ENCODE measurements around the gene BCAS3. TPM values are rescaled to one million over a fixed set of nuclear protein-coding genes. Genes with fewer than 3 reads are reported as not detected.

The BCAS3 gene
- total RNA-seq, 2 donors from 2014 or later: 28.0 to 33.4 TPM

- Mint-ChIP-seq H3K27ac (no peak overlapping the region), H3K4me1 (ENCODE audit: low read depth) (peaks cover 14% of the 10 kb centered on the region), H3K27me3 (ENCODE audit: low read depth) (no peaks in the 10 kb centered on the region), H3K4me3 (peak overlapping the region in 1 of 2 donors; percentile 39), H3K9me3 (peaks cover 0 to 6% of the 10 kb centered on the region in 2 donors), H3K36me3 (ENCODE audit: insufficient read depth in 2 of 2) (peaks cover 0 to 3% of the 10 kb centered on the region in 2 donors)
- DNase-seq (no peak), ATAC-seq (replicated peaks in 1 of 2) (peak; percentile 69 to 85)
These were observed 393.0 kb downstream of the BCAS3 start for GRCh38 chr17:61070649-61071048.

DNA sequence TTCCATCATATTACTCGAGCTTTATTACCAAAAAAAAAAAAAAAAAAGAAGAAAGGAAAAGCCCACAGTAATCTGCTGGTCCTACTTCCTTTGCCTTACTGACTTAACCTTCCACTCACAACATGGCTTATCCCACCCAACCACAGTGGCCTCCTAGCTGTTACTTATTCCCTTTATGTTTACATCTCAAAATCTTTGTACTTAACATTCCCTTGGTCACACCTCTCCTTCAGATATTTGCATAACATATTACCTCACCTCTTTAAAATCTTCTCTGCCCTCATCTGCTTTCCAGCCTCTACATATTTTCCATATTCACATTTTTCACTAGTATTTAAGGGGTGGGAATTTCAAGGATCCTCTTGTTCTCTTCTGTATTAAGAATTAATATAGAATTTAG lies 395.0 kb downstream of the BCAS3 start:
- no peak for ATAC-seq (replicated peaks in 1 of 2)
- H3K4me3 Mint-ChIP-seq: peak overlapping the region in 1 of 2 donors; percentile 3
- H3K36me3 Mint-ChIP-seq (ENCODE audit: insufficient read depth in 2 of 2): peaks cover 0 to 5% of the 10 kb centered on the region in 2 donors
- peaks cover 0 to 6% of the 10 kb centered on the region in 2 donors for H3K9me3 Mint-ChIP-seq
- peak overlapping the region; percentile 81 for H3K27ac Mint-ChIP-seq
- H3K27me3 Mint-ChIP-seq (ENCODE audit: low read depth): no peaks in the 10 kb centered on the region
- DNase-seq: no peak
- peaks cover 14% of the 10 kb centered on the region for H3K4me1 Mint-ChIP-seq (ENCODE audit: low read depth)

GRCh38 chr17:61073131-61073530 lies 395.5 kb downstream of the BCAS3 start:
- Mint-ChIP-seq H3K27me3 (ENCODE audit: low read depth) (no peaks in the 10 kb centered on the region), H3K4me3 (peak overlapping the region in 1 of 2 donors; percentile 3), H3K9me3 (peaks cover 0 to 6% of the 10 kb centered on the region in 2 donors), H3K36me3 (ENCODE audit: insufficient read depth in 2 of 2) (peaks cover 0 to 5% of the 10 kb centered on the region in 2 donors), H3K4me1 (ENCODE audit: low read depth) (peaks cover 14% of the 10 kb centered on the region), H3K27ac (peak overlapping the region; percentile 81)
- ATAC-seq (replicated peaks in 1 of 2) (no peak), DNase-seq (no peak)

DNA sequence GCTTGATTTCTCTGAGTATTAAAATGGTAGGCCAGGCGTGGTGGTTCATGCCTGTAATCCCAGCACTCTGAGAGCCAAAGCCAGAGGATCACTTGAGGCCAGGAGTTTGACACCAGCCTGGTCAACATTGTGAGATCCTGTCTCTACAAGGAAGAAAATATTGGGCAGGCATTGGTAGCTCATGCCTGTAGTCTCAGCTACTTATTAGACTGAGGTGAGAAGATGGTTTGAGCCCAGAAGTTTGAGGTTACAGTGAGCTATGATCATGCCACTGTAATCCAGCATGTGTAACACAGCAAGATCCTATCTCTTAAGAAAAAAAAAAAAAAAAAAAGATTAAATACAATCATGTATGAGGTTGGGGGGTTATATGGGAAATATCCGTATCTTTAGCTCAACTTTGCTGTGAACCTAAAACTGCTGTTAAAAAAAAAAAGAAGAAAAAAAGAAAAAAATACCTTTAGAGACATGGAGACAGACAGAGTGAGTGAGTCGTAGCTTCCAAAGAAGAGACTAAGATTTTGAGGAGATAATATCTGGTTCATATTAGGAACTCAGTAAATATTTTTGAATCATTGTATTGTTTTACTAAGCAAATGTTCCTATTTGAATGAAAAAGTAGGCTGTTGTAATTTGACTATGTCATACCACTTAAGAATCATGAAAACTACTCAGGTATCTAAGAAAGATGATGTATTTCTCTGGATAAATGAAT lies 396.3 kb downstream of the BCAS3 start:
- H3K4me1 Mint-ChIP-seq (ENCODE audit: low read depth): peaks cover 14% of the 10 kb centered on the region
- ATAC-seq (replicated peaks in 1 of 2) (peak; percentile 61 to 62), DNase-seq (no peak)
- H3K9me3 Mint-ChIP-seq: peaks cover 0 to 2% of the 10 kb centered on the region in 2 donors
- H3K36me3 Mint-ChIP-seq (ENCODE audit: insufficient read depth in 2 of 2): peaks cover 0 to 4% of the 10 kb centered on the region in 2 donors
- H3K27ac Mint-ChIP-seq: peak overlapping the region; percentile 86
- no peaks in the 10 kb centered on the region for H3K27me3 Mint-ChIP-seq (ENCODE audit: low read depth)
- peak overlapping the region; percentile 7 to 66 for H3K4me3 Mint-ChIP-seq

DNA sequence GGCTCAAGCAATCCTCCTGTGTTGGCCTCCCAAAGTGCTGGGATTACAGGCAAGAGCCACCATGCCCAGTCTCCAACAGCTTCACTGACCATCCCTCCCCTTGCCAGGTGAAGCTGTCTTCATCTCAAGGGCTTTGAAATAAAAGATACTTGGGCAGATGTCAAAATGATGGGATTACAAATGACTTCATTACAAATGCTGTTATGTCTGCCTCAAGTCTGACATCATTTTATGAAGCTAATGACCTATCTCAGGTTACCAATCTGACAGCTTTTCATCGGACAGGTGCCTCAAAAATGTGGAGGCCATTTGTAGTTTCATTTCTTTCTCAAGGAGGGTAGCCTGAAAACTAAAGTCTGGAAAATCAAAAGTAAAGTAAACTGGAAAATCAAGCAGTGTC lies 398.3 kb downstream of the BCAS3 start:
- DNase-seq: no peak
- H3K4me1 Mint-ChIP-seq (ENCODE audit: low read depth): peaks cover 9% of the 10 kb centered on the region
- H3K27ac Mint-ChIP-seq: no peak overlapping the region
- peaks cover 4% of the 10 kb centered on the region in 2 donors for H3K36me3 Mint-ChIP-seq (ENCODE audit: insufficient read depth in 2 of 2)
- H3K4me3 Mint-ChIP-seq: no peak overlapping the region
- no peaks in the 10 kb centered on the region for H3K27me3 Mint-ChIP-seq (ENCODE audit: low read depth)
- ATAC-seq (replicated peaks in 1 of 2): no peak
- H3K9me3 Mint-ChIP-seq: no peaks in the 10 kb centered on the region

DNA sequence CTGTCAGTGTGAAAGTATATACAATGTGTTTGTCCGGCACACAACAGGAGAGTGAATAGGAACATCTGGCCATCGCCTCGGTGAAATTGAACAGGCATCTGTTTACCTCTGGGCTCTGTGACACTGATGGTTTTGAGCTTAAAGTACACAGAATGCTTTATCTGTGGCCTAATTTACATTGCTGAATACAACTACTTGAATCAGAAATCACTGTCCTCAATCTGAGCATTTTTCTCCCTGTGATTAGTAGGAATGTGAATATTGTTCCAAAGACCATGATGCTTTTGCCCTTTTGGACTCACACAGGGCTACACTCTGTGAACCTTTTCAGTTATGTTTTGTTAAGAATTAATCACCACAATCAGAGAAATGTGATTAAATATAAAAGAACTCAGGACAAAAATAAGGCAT lies 399.0 kb downstream of the BCAS3 start:
- Mint-ChIP-seq H3K36me3 (ENCODE audit: insufficient read depth in 2 of 2) (peaks cover 4% of the 10 kb centered on the region in 2 donors), H3K9me3 (no peaks in the 10 kb centered on the region), H3K4me3 (no peak overlapping the region), H3K4me1 (ENCODE audit: low read depth) (peaks cover 8% of the 10 kb centered on the region), H3K27ac (no peak overlapping the region), H3K27me3 (ENCODE audit: low read depth) (no peaks in the 10 kb centered on the region)
- no peak for ATAC-seq (replicated peaks in 1 of 2)
- no peak for DNase-seq

DNA sequence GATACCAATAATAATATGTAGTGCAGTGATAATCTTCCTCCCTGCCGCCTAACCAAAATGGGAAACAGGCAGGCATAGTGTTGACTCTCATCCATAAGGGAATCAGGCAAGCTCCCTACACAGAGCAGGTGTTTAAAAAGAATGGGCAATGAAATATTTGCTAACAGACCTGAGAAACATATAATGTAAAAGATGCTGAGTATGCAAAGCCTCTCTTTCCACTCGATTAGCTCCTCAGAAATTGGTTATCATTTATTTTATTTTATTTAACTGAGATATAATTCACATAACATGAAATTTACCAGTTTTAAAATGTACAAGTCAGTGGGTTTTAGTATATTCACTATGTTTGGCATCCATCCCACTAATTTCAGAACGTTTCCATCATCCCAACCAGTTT lies 404.3 kb downstream of the BCAS3 start:
- no peaks in the 10 kb centered on the region for H3K27me3 Mint-ChIP-seq (ENCODE audit: low read depth)
- peaks cover 2 to 4% of the 10 kb centered on the region in 2 donors for H3K36me3 Mint-ChIP-seq (ENCODE audit: insufficient read depth in 2 of 2)
- H3K27ac Mint-ChIP-seq: no peak overlapping the region
- no peaks in the 10 kb centered on the region for H3K4me1 Mint-ChIP-seq (ENCODE audit: low read depth)
- no peak for DNase-seq
- no peak for ATAC-seq (replicated peaks in 1 of 2)
- H3K9me3 Mint-ChIP-seq: no peaks in the 10 kb centered on the region
- no peak overlapping the region for H3K4me3 Mint-ChIP-seq

DNA sequence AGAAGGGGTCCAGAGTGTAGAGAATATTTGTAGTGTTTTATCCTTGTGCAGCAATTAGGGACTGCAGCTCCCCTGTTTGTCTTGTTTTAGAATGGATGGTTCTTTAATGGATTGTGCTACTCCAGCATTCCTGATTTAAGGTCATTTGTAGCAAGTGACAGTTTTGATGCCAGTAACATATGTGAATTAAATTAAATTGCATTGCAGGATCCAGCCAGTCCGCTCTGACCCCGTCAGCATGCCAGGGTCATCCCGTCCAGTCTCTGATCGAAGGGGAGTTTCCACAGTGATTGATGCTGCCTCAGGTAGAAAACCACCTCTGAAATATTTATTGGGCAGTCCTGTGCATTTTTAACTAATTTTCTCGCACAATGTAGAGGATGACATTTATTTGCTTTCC lies 406.6 kb downstream of the BCAS3 start:
- ATAC-seq (replicated peaks in 1 of 2) (no peak), DNase-seq (no peak)
- Mint-ChIP-seq H3K4me1 (ENCODE audit: low read depth) (no peaks in the 10 kb centered on the region), H3K27me3 (ENCODE audit: low read depth) (no peaks in the 10 kb centered on the region), H3K27ac (no peak overlapping the region), H3K4me3 (no peak overlapping the region), H3K36me3 (ENCODE audit: insufficient read depth in 2 of 2) (peaks cover 2 to 5% of the 10 kb centered on the region in 2 donors), H3K9me3 (no peaks in the 10 kb centered on the region)

DNA sequence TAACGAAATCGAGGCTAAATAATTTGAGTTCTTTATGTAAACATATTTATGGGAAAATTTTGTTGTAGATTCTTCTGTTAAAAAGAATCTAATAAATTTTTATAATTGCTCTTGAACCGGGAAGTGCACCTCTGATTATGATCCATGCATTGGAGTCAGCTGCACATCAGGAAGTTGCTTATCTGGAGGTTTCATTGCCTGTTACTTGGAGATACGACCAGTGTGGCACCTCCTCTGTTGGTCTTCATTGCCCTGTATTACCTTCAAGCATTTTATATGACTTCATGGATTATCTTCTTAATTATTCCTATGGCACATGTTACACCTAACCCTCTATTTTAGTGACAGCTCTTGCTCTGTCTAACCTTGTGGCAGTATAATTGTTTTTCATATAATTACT lies 409.4 kb downstream of the BCAS3 start:
- H3K4me1 Mint-ChIP-seq (ENCODE audit: low read depth): no peaks in the 10 kb centered on the region
- ATAC-seq (replicated peaks in 1 of 2) (no peak), DNase-seq (no peak)
- no peaks in the 10 kb centered on the region for H3K27me3 Mint-ChIP-seq (ENCODE audit: low read depth)
- H3K9me3 Mint-ChIP-seq: no peaks in the 10 kb centered on the region
- no peak overlapping the region for H3K27ac Mint-ChIP-seq
- H3K4me3 Mint-ChIP-seq: no peak overlapping the region
- peaks cover 2 to 3% of the 10 kb centered on the region in 2 donors for H3K36me3 Mint-ChIP-seq (ENCODE audit: insufficient read depth in 2 of 2)

DNA sequence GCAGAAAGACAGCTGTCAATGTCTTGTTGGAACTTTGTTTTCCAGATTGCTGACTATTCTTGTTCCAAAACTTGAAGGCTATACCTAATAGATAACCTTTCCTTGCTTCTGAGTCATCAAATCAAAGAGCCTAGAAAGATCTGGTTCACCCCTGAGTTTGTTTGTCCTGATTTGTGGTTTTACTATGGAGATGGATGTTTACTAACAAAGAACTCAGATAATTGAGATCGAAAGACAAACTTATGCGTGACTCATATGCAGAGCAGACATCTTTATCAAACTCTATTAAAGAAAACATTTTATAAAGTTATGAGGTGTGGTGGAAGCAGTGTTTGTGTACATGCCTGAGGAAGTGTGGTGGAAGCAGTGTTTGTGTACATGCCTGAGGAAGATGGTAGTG lies 410.9 kb downstream of the BCAS3 start:
- DNase-seq (no peak), ATAC-seq (replicated peaks in 1 of 2) (no peak)
- Mint-ChIP-seq H3K4me3 (no peak overlapping the region), H3K27me3 (ENCODE audit: low read depth) (no peaks in the 10 kb centered on the region), H3K36me3 (ENCODE audit: insufficient read depth in 2 of 2) (peaks cover 4 to 8% of the 10 kb centered on the region in 2 donors), H3K4me1 (ENCODE audit: low read depth) (no peaks in the 10 kb centered on the region), H3K27ac (peak overlapping the region; percentile 16), H3K9me3 (peaks cover 2% of the 10 kb centered on the region in 2 donors)

- H3K9me3 Mint-ChIP-seq: peaks cover 2% of the 10 kb centered on the region in 2 donors
These were observed 413.4 kb downstream of the BCAS3 start for GRCh38 chr17:61091096-61091495.

GRCh38 chr17:61097781-61098180 lies 420.1 kb downstream of the BCAS3 start:
- DNase-seq (no peak), ATAC-seq (replicated peaks in 1 of 2) (no peak)
- no peak overlapping the region for H3K4me3 Mint-ChIP-seq
- H3K9me3 Mint-ChIP-seq: no peaks in the 10 kb centered on the region
- H3K36me3 Mint-ChIP-seq (ENCODE audit: insufficient read depth in 2 of 2): peaks cover 0 to 3% of the 10 kb centered on the region in 2 donors
- H3K27ac Mint-ChIP-seq: no peak overlapping the region
- no peaks in the 10 kb centered on the region for H3K27me3 Mint-ChIP-seq (ENCODE audit: low read depth)
- H3K4me1 Mint-ChIP-seq (ENCODE audit: low read depth): no peaks in the 10 kb centered on the region

More at GRCh38 chr17:61091096-61091495, 413.4 kb downstream of the BCAS3 start:
- no peaks in the 10 kb centered on the region for H3K27me3 Mint-ChIP-seq (ENCODE audit: low read depth)
- ATAC-seq (replicated peaks in 1 of 2): no peak
- no peak for DNase-seq
- H3K36me3 Mint-ChIP-seq (ENCODE audit: insufficient read depth in 2 of 2): peaks cover 4 to 11% of the 10 kb centered on the region in 2 donors
- H3K4me3 Mint-ChIP-seq: no peak overlapping the region
- no peaks in the 10 kb centered on the region for H3K4me1 Mint-ChIP-seq (ENCODE audit: low read depth)
- no peak overlapping the region for H3K27ac Mint-ChIP-seq

DNA sequence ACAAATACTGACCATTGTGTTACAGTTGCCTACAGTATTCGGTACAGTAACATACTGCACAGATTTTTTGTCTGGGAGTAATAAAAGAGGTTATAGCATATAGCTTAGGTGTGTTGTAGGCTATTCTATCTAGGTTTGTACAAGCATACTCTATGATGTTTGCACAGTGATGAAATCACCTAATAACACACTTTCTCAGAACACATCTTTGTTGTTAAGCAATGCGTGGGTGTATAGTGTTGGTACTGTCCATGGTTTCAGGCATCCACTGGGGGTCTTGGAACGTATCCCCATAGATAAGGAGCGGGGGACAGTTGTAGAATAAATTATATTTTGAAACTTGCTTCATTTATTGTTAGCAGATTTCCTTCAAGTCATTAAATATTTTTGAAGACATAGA lies 428.7 kb downstream of the BCAS3 start:
- H3K9me3 Mint-ChIP-seq: no peaks in the 10 kb centered on the region
- H3K27me3 Mint-ChIP-seq (ENCODE audit: low read depth): no peaks in the 10 kb centered on the region
- H3K4me3 Mint-ChIP-seq: no peak overlapping the region
- no peaks in the 10 kb centered on the region for H3K4me1 Mint-ChIP-seq (ENCODE audit: low read depth)
- no peak overlapping the region for H3K27ac Mint-ChIP-seq
- DNase-seq (no peak), ATAC-seq (replicated peaks in 1 of 2) (no peak)
- H3K36me3 Mint-ChIP-seq (ENCODE audit: insufficient read depth in 2 of 2): peaks cover 0 to 1% of the 10 kb centered on the region in 2 donors

- H3K9me3 Mint-ChIP-seq: peaks cover 3 to 6% of the 10 kb centered on the region in 2 donors
- H3K27me3 Mint-ChIP-seq (ENCODE audit: low read depth): no peaks in the 10 kb centered on the region
- ATAC-seq (replicated peaks in 1 of 2): no peak
- H3K4me1 Mint-ChIP-seq (ENCODE audit: low read depth): peaks cover 11% of the 10 kb centered on the region
- H3K27ac Mint-ChIP-seq: no peak overlapping the region
- no peak overlapping the region for H3K4me3 Mint-ChIP-seq
- no peak for DNase-seq
- peaks cover 6 to 7% of the 10 kb centered on the region in 2 donors for H3K36me3 Mint-ChIP-seq (ENCODE audit: insufficient read depth in 2 of 2)
These were observed 438.9 kb downstream of the BCAS3 start for GRCh38 chr17:61116577-61116976.

Data from activated T-cell treated with anti-CD3 and anti-CD28 coated beads, Interleukin-2, amount 50 U/mL, for 72 hours (primary cell).